Thyroid gland (tissue), 4 donors: ENCODE results near the gene NAT9. TPM values are rescaled to one million over a fixed set of nuclear protein-coding genes. Genes with fewer than 3 reads are reported as not detected.

Experiments used
- DNase-seq, 2 donors: peaks; one replicate each; pipeline ENCODE4 v3.0.0-alpha.2; 2019
- H3K27ac ChIP-seq, 3 donors: fragments of 200-600 bp; sonication (generic); 1 replicate in 2 of 3; 2 replicates in 1 of 3; pipeline ENCODE4 v1.5.1; 2016 to 2019; ENCODE audit warnings: mild to moderate bottlenecking in 1 of 3, moderate library complexity in 1 of 3
- H3K27me3 ChIP-seq: fragments of 200-600 bp; sonication (generic); one replicate; pipeline ENCODE4 v1.5.1; 2019
- H3K36me3 ChIP-seq, 2 donors: fragments of 200-600 bp; sonication (generic); one replicate each; pipeline ENCODE4 v1.5.1; 2016 to 2019
- H3K4me1 ChIP-seq, 2 donors: fragments of 200-600 bp; sonication (generic); one replicate each; pipeline ENCODE4 v1.5.1; 2017 to 2019
- H3K4me3 ChIP-seq, 3 donors: fragments of 200-600 bp; sonication (generic); replicated peaks in 1 of 3; 1 replicate in 2 of 3; 2 replicates in 1 of 3; pipeline ENCODE4 v1.5.1; 2016; ENCODE audit warnings: mild to moderate bottlenecking in 1 of 3
- H3K9me3 ChIP-seq: fragments of 200-600 bp; sonication (generic); one replicate; pipeline ENCODE4 v1.5.1; 2017
- POLR2A ChIP-seq, 2 donors: fragments of 450-650 bp; IDR thresholded peaks; one replicate each; pipeline ENCODE4 v1.6.1; 2017; ENCODE audit warnings: antibody characterized with exemption in 2 of 2, mild to moderate bottlenecking in 2 of 2, moderate library complexity in 1 of 2
- WGBS, 2 donors: methylation state at CpG; one replicate each; pipeline ENCODE4 v1.1.5; 2017; 5-methylcytosine and 5-hydroxymethylcytosine counted together
- intact Hi-C: fragments of 100-400 bp; cut with DNase I; formaldehyde crosslinking; loops from one replicate; pipeline ENCODE4 v1.15.1; 2023
- total RNA-seq, 4 donors: library from RNA; depleted of rRNA; stranded (reverse); fragments of >200 nt; gene quantifications; one replicate each; pipeline ENCODE4 v1.2.3, GENCODE V29; 2016
- TF ChIP-seq, protein P1 (sequence below), 6 experiments: fragments of 200-600 bp in 3 of 6; fragments of 450-650 bp in 3 of 6; sonication (generic) in 3 of 6; IDR thresholded peaks; one replicate each; pipeline ENCODE4 v1.5.1; 2016 to 2019; ENCODE audit warnings: antibody characterized with exemption in 6 of 6, mild to moderate bottlenecking in 2 of 6, inconsistent platforms in 1 of 6, moderate library complexity in 1 of 6

The NAT9 gene
- total RNA-seq, 4 donors from 2014 or later = 33.1 to 46.5 (median 41.4) TPM

GRCh38 chr17:74746376-74746775 is 29.8 kb downstream of the NAT9 start:
- no peak for DNase-seq
- no peak overlapping the region for H3K4me3 ChIP-seq
- H3K9me3 ChIP-seq = no peaks in the 10 kb centered on the region
- peaks cover 26 to 30% of the 10 kb centered on the region in 2 donors for H3K4me1 ChIP-seq
- no peaks in the 10 kb centered on the region for H3K27me3 ChIP-seq
- no peaks in the 10 kb centered on the region for H3K36me3 ChIP-seq
- WGBS, 2 donors = 71 to 84% methylated on average over 5 of the region's 5 CpGs
- H3K27ac ChIP-seq = no peak overlapping the region
- TF ChIP-seq, protein P1, sequence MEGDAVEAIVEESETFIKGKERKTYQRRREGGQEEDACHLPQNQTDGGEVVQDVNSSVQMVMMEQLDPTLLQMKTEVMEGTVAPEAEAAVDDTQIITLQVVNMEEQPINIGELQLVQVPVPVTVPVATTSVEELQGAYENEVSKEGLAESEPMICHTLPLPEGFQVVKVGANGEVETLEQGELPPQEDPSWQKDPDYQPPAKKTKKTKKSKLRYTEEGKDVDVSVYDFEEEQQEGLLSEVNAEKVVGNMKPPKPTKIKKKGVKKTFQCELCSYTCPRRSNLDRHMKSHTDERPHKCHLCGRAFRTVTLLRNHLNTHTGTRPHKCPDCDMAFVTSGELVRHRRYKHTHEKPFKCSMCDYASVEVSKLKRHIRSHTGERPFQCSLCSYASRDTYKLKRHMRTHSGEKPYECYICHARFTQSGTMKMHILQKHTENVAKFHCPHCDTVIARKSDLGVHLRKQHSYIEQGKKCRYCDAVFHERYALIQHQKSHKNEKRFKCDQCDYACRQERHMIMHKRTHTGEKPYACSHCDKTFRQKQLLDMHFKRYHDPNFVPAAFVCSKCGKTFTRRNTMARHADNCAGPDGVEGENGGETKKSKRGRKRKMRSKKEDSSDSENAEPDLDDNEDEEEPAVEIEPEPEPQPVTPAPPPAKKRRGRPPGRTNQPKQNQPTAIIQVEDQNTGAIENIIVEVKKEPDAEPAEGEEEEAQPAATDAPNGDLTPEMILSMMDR (IDR thresholded peaks at IDR 0.05) = no peak
- TF ChIP-seq POLR2A (IDR thresholded peaks at IDR 0.05) = no peak
- intact Hi-C loops = loop anchor here (5.0 kb wide), 1 partner anchor 211 kb away; no protein-coding TSS in a partner anchor

DNA sequence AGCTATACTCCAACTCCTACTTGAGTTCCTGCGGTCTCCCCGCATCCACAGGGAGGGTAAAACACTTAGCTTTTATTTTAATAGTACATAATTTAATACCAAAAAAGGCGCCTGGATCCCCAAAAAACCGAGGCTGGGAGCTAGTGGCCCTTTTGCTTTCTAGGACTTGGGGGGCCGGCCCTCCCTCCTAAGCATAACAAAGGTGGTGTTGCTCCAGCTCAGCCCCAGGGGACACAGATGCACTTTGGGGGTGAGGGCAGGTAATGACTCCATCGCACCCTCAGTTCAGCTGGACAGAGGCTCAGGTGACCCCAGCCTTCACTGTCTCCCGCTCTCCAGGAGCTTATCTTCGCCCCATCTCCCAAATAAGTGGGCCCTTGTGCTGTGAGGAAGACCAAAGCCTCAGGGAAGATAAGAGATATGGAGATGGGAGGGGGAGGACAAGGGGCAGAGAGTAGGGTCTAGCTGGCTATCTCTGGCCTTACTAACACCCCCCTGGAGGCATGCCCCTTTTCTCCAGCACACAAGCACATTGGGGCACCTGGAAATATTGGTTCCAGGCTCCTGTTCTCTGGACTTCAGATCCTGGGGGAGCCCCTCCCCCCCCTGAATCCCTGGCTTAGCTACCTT is 30.5 kb downstream of the NAT9 start:
- no peaks in the 10 kb centered on the region for H3K27me3 ChIP-seq
- no peak for DNase-seq
- H3K36me3 ChIP-seq = no peaks in the 10 kb centered on the region
- no peaks in the 10 kb centered on the region for H3K9me3 ChIP-seq
- no peak overlapping the region for H3K4me3 ChIP-seq
- H3K4me1 ChIP-seq = peaks cover 21 to 25% of the 10 kb centered on the region in 2 donors
- WGBS, 2 donors = 91 to 93% methylated on average over 8 of the region's 8 CpGs
- no peak overlapping the region for H3K27ac ChIP-seq
- intact Hi-C loops = loop anchor here (2.0 to 5.0 kb wide), 2 partner anchors 117 to 212 kb away; no protein-coding TSS in a partner anchor
- TF ChIP-seq POLR2A (IDR thresholded peaks at IDR 0.05) = no peak

- DNase-seq = peak; percentile 87 to 88
- 33 to 36% methylated on average over 20 to 21 of the region's 24 CpGs for WGBS, 2 donors
- Histone ChIP-seq H3K36me3 (no peaks in the 10 kb centered on the region), H3K4me3 (no peak overlapping the region), H3K27me3 (no peaks in the 10 kb centered on the region), H3K9me3 (no peaks in the 10 kb centered on the region), H3K27ac (peak overlapping the region in 2 of 3 donors; percentile 51 to 57), H3K4me1 (peaks cover 16 to 18% of the 10 kb centered on the region in 2 donors)
- intact Hi-C loops = loop anchor here (2.0 to 5.0 kb wide), 3 partner anchors 42 to 212 kb away; no protein-coding TSS in a partner anchor
- no peak for TF ChIP-seq POLR2A (IDR thresholded peaks at IDR 0.05)
- TF ChIP-seq, protein P1 (IDR thresholded peaks at IDR 0.05) = peak; percentile 98 to 100 (median 99)
These were observed 31.2 kb downstream of the NAT9 start for GRCh38 chr17:74744714-74745547.

DNA sequence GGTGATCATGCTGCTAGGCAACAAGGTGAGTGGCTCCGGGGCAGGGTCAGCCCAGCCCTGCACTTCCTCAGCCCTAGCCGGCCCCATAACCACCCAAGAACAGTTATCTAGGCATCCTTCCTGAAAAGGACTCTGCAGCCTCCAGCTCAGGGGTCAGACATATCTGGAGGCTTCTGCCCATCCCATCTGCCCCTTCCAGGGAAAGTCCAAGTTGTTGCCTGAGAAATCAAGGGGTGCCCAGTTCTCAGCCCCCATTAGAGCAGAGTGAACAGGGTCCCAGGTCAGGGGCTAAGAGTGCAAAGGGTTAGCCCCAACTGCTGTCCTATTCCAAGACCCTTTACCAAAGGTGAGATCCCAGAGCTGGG is 31.8 kb downstream of the NAT9 start:
- peaks cover 3% of the 10 kb centered on the region for H3K27me3 ChIP-seq
- no peak overlapping the region for H3K4me3 ChIP-seq
- peaks cover 10 to 15% of the 10 kb centered on the region in 2 donors for H3K4me1 ChIP-seq
- TF ChIP-seq POLR2A (IDR thresholded peaks at IDR 0.05) = no peak
- TF ChIP-seq, protein P1 (IDR thresholded peaks at IDR 0.05) = no peak
- H3K27ac ChIP-seq = no peak overlapping the region
- no peaks in the 10 kb centered on the region for H3K36me3 ChIP-seq
- WGBS, 2 donors = 50 to 67% methylated on average over 1 to 2 of the region's 2 CpGs
- intact Hi-C loops = loop anchor here (2.0 to 5.0 kb wide), 2 partner anchors 43 to 118 kb away; no protein-coding TSS in a partner anchor
- DNase-seq = no peak
- no peaks in the 10 kb centered on the region for H3K9me3 ChIP-seq

GRCh38 chr17:74743755-74744154 is 32.4 kb downstream of the NAT9 start:
- H3K27me3 ChIP-seq = peaks cover 4% of the 10 kb centered on the region
- intact Hi-C loops = loop anchor here (2.0 to 5.0 kb wide), 2 partner anchors 44 to 119 kb away; no protein-coding TSS in a partner anchor
- TF ChIP-seq POLR2A (IDR thresholded peaks at IDR 0.05) = no peak
- TF ChIP-seq, protein P1 (IDR thresholded peaks at IDR 0.05) = no peak
- no peaks in the 10 kb centered on the region for H3K9me3 ChIP-seq
- H3K27ac ChIP-seq = no peak overlapping the region
- H3K36me3 ChIP-seq = no peaks in the 10 kb centered on the region
- 79 to 82% methylated on average over 2 of the region's 2 CpGs for WGBS, 2 donors
- H3K4me1 ChIP-seq = peaks cover 8 to 15% of the 10 kb centered on the region in 2 donors
- no peak overlapping the region for H3K4me3 ChIP-seq
- no peak for DNase-seq
